Lung (tissue), 12 donors: ENCODE results near the gene CELF2. TPM values are rescaled to one million over a fixed set of nuclear protein-coding genes. Genes with fewer than 3 reads are reported as not detected.

Experiments used
- ATAC-seq: fragments of 200-7000 bp; cut with Tn5 transposase; one replicate; pipeline ENCODE4 v1.9.1; 2020; ENCODE audit warnings: moderate number of reproducible peaks; ENCODE audit not compliant: insufficient read depth, low FRiP score
- DNase-seq, 3 donors: peaks; one replicate each; pipeline ENCODE4 v3.0.0-alpha.2; 2013 to 2017
- H3K27ac ChIP-seq, 2 donors: one replicate each; pipeline ENCODE4 v1.5.1; 2013; ENCODE audit warnings: mild to moderate bottlenecking in 2 of 2, moderate library complexity in 2 of 2, control low read depth in 1 of 2, inconsistent platforms in 1 of 2, low read depth in 1 of 2, low read length in 1 of 2
- H3K27me3 ChIP-seq, 3 donors: one replicate each; pipeline ENCODE4 v1.5.1; 2013; ENCODE audit warnings: low read length in 2 of 3; ENCODE audit not compliant: control insufficient read depth in 3 of 3, insufficient read depth in 3 of 3
- H3K36me3 ChIP-seq, 4 donors: one replicate each; pipeline ENCODE4 v1.5.1; 2013; ENCODE audit warnings: low read length in 4 of 4, mild to moderate bottlenecking in 1 of 4, moderate library complexity in 1 of 4; ENCODE audit not compliant: control insufficient read depth in 4 of 4, insufficient read depth in 4 of 4
- H3K4me1 ChIP-seq, 5 donors: one replicate each; pipeline ENCODE4 v1.5.1; 2013; ENCODE audit warnings: low read length in 5 of 5, mild to moderate bottlenecking in 2 of 5, moderate library complexity in 1 of 5; ENCODE audit not compliant: control insufficient read depth in 5 of 5, insufficient read depth in 5 of 5
- H3K4me3 ChIP-seq: one replicate; pipeline ENCODE4 v1.5.1; 2013; ENCODE audit warnings: mild to moderate bottlenecking, control low read depth, moderate library complexity
- H3K9ac ChIP-seq, 2 donors: one replicate each; pipeline ENCODE4 v1.5.1; 2013; ENCODE audit warnings: low read length in 2 of 2, control low read depth in 1 of 2; ENCODE audit not compliant: insufficient read depth in 1 of 2
- H3K9me3 ChIP-seq, 4 donors: one replicate each; pipeline ENCODE4 v1.5.1; 2013; ENCODE audit warnings: low read length in 3 of 4, mild to moderate bottlenecking in 1 of 4, moderate library complexity in 1 of 4; ENCODE audit not compliant: control insufficient read depth in 4 of 4, insufficient read depth in 3 of 4
- WGBS, 2 donors: extraction: QIAGEN DNeasy Blood & Tissue Kit; methylation state at CpG; one replicate each; pipeline ENCODE4 v1.1.7; 2013; 5-methylcytosine and 5-hydroxymethylcytosine counted together
- polyA plus RNA-seq, 2 donors: library from polyadenylated mRNA; stranded (reverse); fragments of 200-250 nt; gene quantifications; one replicate each; pipeline ENCODE4 v1.2.1, GENCODE V29; 2013
- total RNA-seq, 2 donors: library from RNA; depleted of rRNA in 1 of 2; stranded (reverse); fragments of >200 nt in 1 of 2; gene quantifications; one replicate each; pipeline ENCODE4 v1.2.1, GENCODE V29; 2014 to 2021
- TF ChIP-seq, protein P1 (sequence below): IDR thresholded peaks from 2 replicates; pipeline ENCODE4 v1.5.1; 2012; ENCODE audit warnings: mild to moderate bottlenecking; ENCODE audit errors: control extremely low read depth, extremely low read depth
- donor health status: control.
- donor health status: control.
- donor health status: Bipolar disorder and iron deficiency.
- donor health status: healthy.
- donor health status: DM: yes; HTN: yes; CAD: no.

CELF2 gene
- total and polyA plus RNA-seq, 4 donors, result 13.6 to 115 (median 63.7) TPM

DNA sequence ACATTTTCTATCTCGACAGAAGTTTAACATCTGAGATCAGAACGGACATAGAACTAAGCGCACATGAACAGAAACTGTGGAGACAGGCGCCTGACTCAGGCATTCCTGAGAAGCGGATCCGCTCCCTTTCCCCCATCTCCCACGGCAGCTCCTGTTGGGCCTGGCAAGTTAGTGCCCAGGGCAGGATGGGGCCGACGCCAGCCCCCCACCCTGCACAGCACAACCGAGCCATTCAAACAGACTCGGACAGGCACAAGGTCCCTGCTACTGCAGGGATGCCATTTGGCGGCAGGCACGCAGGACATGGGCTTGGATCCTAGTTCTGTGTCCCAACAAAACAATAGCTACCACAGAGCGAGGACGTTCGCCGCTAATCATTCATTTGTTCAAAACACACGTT lies 322.0 kb downstream of the CELF2 start:
- Histone ChIP-seq H3K9me3 (no peaks in the 10 kb centered on the region), H3K36me3 (no peaks in the 10 kb centered on the region), H3K27ac (no peak overlapping the region), H3K27me3 (no peaks in the 10 kb centered on the region), H3K4me1 (peaks cover 0 to 9% (median 2%) of the 10 kb centered on the region in 5 donors), H3K9ac (no peak overlapping the region), H3K4me3 (no peak overlapping the region)
- DNase-seq (no peak), ATAC-seq (no peak)
- TF ChIP-seq, protein P1, sequence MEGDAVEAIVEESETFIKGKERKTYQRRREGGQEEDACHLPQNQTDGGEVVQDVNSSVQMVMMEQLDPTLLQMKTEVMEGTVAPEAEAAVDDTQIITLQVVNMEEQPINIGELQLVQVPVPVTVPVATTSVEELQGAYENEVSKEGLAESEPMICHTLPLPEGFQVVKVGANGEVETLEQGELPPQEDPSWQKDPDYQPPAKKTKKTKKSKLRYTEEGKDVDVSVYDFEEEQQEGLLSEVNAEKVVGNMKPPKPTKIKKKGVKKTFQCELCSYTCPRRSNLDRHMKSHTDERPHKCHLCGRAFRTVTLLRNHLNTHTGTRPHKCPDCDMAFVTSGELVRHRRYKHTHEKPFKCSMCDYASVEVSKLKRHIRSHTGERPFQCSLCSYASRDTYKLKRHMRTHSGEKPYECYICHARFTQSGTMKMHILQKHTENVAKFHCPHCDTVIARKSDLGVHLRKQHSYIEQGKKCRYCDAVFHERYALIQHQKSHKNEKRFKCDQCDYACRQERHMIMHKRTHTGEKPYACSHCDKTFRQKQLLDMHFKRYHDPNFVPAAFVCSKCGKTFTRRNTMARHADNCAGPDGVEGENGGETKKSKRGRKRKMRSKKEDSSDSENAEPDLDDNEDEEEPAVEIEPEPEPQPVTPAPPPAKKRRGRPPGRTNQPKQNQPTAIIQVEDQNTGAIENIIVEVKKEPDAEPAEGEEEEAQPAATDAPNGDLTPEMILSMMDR, result no peak
- 91 to 94% methylated on average over 18 of the region's 18 CpGs for WGBS, 2 donors

GRCh38 chr10:11341283-11341960 lies 323.8 kb downstream of the CELF2 start:
- Histone ChIP-seq H3K36me3 (no peaks in the 10 kb centered on the region), H3K9ac (no peak overlapping the region), H3K27me3 (no peaks in the 10 kb centered on the region), H3K9me3 (no peaks in the 10 kb centered on the region), H3K27ac (no peak overlapping the region), H3K4me3 (no peak overlapping the region), H3K4me1 (peaks cover 0 to 3% (median 0%) of the 10 kb centered on the region in 5 donors)
- TF ChIP-seq, protein P1, result no peak
- ATAC-seq (no peak), DNase-seq (no peak)
- 39 to 67% methylated on average over 5 of the region's 5 CpGs for WGBS, 2 donors

DNA sequence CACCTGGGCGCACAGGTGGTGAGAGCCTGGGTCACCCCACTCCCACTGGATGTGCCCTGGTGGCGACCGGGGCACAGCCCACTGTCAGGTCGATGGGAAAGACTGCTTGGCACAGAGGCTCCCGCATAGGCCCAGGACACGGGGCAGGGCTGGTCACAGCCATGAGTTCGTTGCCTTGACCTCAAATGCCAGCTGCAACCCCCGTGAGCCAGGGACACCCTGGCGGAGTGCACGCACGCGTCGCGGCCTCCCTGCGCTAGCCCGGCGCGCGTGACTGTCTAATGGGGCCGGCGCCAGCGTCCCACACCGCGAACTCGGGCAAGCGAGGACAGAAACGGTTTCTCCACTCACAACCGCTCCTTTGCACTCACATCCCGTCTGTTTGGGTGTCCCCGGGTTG lies 326.4 kb downstream of the CELF2 start:
- Histone ChIP-seq H3K9me3 (no peaks in the 10 kb centered on the region), H3K9ac (no peak overlapping the region), H3K27me3 (no peaks in the 10 kb centered on the region), H3K36me3 (no peaks in the 10 kb centered on the region), H3K4me3 (no peak overlapping the region), H3K27ac (no peak overlapping the region), H3K4me1 (peaks cover 0 to 3% (median 0%) of the 10 kb centered on the region in 5 donors)
- no peak for ATAC-seq
- 94 to 96% methylated on average over 30 of the region's 30 CpGs for WGBS, 2 donors
- no peak for DNase-seq
- TF ChIP-seq, protein P1, result no peak

- H3K4me1 ChIP-seq, result peaks cover 0 to 3% (median 0%) of the 10 kb centered on the region in 5 donors
- no peak for ATAC-seq
- no peaks in the 10 kb centered on the region for H3K9me3 ChIP-seq
- no peak overlapping the region for H3K4me3 ChIP-seq
- WGBS, 2 donors, result 81 to 83% methylated on average over 28 of the region's 28 CpGs
- no peak overlapping the region for H3K27ac ChIP-seq
- DNase-seq, result no peak
- H3K36me3 ChIP-seq, result no peaks in the 10 kb centered on the region
- no peak overlapping the region for H3K9ac ChIP-seq
- TF ChIP-seq, protein P1, result no peak
- no peaks in the 10 kb centered on the region for H3K27me3 ChIP-seq
Measured at GRCh38 chr10:11344550-11344949, 326.9 kb downstream of the CELF2 start.
